NCI-H2196 (cell line): ENCODE measurements around the gene MEGF11.
A peak's percentile ranks its signal among the peaks of the same experiment; 100 is the strongest.

Source experiments
- DNase-seq: peaks from one replicate; lab custom pipeline; 2025; ENCODE audit not compliant: unreplicated experiment; lab: John Stamatoyannopoulos, UW

Gene MEGF11

DNA sequence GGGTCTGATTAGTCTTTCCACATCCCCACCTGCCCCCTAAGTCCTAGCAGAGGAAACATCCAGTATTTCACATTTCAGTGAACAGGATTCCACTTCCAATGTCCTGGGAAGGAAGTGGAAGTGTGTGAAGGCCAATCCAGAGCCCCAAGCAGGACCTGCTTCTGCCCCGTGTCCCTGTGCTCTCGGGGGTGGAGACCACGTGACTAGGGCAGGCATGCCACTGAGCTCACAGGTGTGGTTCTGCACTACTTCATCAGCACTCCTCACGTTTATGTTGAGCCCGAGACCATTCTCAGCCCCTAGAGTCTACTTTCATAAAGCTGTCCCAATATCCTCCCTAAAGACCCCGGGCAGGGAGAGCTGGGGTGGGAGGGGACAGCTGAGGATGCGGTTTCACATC is 299.9 kb downstream of the MEGF11 start:
- no peak for DNase-seq

DNA sequence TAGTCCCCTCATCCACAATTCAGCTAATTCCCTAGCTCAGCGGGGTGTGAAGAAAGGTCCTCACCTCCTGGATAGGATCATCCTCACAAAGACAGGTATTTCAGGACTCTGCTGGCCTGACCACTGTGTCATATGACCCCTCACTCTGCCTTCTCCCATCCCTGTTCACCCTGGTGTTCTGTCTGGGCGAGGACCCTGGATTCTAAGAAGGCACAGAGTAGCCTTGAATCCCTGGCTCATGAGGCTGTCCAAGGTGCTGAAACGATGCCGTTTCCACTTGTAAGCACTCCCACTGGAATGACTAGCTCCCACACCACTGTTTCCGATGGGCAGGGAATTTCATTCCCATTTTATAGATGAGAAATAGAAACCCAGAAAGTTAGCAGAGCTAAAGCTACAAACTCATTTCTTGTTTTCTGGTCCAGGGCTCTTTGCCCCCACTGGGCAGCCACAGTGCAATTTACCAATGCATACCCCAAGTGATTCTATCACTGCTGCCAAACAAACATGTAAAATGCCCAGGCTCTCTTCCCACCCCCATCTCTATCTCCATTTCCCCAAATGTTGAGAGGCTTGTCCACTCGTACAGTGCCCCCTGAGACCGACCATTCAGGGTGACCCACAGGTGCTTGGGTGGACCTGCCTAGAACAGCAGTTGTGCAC is 301.0 kb downstream of the MEGF11 start:
- no peak for DNase-seq

DNA sequence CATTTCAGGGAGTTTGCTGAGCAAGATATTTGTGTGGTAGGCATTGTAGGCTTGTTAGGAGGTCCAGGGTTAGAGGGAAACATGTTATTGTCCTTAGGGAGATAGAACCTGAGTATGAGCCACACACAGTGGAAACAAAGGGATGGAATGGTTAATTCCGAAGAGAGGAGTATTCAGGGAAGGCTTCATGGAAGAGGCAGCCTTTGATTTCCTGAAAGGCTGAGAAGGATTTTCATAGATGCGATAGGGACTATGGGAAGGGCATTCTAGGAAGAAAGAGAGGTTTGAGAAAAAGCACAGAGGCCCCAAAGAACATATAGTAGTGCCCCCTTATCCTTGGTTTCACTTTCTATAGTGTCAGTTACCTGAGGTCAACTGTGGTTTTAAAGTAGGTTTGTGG is 302.5 kb downstream of the MEGF11 start:
- DNase-seq, result no peak

DNA sequence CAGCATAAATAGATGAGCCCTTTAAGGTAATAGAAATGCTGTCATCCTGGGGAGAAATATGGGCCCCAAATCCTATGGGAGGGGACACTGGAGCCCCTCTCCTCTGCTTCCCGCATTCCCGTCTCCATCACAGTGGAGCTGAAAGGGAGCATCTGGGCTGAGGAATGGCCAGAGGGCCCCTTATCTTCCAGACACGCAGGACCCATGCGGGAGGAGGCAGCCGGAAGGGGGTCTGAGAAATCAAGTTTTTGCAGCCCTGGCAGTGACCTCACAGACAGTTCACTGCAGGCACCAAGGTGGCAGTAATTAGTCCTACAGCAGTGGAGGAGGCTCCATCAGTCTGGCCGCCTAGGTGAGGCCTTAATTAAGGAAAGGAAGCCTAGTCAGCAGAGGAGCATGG is 304.1 kb downstream of the MEGF11 start:
- no peak for DNase-seq

DNA sequence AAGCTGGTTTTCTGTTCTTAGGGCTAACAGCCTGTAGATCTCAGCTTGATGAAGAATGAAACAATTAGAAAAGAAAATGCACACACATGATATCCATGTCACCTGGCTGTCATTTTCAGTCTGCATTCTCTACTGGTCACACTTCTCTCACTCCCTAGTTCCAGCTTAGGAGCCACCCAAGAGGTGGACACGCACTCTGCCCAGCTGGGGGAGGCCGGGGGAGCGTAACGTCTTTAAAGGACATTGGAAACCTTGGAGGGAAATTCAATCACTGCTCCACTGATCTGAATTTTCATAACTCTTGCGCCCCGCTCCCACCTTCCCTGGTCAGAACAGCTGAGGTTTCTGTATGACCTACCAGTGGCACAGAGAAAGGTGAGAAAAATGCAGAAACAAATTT is 304.5 kb downstream of the MEGF11 start:
- DNase-seq, result no peak

DNA sequence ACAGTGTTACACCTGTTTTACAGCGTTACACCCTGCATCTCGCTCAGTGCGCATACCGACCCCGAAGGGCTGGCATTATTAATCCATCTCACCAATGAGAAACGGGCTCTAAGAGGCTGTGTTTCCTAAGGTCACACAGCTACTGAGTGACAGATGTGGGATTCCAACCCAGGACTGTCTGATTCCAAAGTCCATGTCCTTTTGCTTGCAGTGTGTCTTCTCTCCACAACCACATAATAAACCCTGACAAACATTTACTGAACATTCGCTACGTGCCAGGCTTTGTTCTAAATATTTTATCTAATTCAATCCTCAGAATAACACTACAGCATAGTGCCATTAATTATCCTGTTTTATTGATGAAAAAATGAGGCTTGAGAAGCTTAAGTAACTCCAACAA is 305.2 kb downstream of the MEGF11 start:
- DNase-seq, result no peak

DNA sequence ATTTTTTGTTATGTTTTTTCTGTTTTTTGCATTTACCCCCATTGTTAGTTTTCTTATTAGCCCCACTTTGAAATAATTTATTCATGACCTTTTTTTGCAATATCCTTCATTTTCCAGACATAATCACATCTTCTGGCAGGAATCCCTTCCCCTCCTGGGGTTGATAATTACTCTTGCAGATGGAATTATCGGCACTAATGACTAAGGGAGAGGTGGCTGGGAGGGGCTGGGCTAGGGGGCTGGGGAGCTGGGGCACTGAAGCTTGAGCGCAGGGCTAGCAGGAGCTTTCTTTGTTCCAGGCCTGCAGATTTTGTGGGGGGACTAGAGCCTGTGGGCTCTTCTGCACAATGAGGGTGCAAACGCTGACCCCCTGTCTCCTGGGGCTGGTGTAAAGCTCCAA is 306.5 kb downstream of the MEGF11 start:
- no peak for DNase-seq

DNA sequence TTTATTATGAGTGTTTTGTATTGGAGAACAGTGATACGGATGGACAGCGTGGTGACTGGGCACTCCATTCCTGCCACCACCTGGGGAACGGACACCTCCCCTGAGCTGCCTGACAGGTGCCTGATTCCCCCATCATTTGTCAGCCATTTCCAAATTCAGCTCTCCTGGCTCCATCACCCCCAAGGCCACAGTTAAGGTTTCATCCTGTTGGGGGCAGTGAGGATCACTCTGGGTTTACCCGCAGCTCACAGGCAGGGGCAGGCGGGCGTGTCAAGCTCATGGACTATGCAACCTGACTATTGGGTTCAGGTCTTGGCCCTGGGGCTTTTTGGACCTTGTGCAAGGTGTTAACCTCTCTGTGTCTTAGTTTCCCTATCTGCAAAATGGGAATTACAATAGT is 307.9 kb downstream of the MEGF11 start:
- DNase-seq, result no peak

DNA sequence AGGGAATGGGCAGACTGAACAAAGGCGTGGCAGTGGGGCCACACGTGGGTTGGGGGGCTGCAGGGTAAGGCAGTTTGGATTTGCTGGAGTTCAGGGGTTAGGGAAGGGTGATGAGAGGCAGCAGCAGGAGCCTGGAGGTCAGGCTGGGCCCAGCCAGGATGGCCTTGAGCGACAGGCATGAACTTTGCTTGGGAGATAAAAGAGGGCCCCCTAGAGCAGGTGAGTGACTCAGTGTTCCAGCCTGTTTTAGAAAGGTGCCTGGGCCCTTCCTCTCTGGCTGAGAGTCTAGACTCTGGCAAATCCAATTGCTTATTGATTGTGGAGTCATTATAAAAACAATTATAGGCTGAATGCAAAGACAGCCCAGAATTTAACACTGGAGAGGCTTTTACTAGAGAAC is 309.1 kb downstream of the MEGF11 start:
- no peak for DNase-seq

DNA sequence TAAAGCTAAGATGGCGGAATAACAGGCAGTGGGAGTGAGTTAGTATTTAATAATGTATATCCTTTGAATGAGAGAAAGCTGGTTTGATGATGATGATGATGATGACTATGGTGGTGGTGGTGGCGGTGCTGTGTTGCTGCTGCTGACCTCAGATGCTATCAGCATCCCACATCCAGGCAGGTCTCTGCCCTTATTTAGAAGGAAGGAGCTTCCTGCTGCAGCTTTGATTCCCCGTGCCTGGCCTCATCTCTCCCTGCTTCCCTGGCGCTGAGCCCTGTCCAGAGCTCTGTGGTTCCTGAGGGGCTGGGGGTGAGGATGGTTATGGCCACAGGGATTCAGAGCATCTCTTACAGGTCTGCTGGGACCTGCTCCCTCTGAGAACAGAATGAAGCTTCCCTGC is 311.1 kb downstream of the MEGF11 start:
- no peak for DNase-seq

DNA sequence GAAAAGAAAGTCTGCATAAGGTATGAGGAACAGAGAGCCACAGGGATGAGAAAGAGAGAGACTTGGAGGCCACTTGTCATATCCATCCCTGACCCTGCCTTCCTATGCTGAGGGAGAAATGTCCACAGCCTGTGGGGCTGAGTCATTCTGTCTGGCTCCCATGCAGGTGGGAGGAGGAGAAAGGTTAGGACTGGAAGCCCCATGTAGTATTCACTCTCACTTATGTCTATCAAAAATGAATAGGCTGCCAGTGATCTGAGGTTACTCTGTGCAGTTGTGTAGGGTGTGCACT is 313.0 kb downstream of the MEGF11 start:
- no peak for DNase-seq

DNA sequence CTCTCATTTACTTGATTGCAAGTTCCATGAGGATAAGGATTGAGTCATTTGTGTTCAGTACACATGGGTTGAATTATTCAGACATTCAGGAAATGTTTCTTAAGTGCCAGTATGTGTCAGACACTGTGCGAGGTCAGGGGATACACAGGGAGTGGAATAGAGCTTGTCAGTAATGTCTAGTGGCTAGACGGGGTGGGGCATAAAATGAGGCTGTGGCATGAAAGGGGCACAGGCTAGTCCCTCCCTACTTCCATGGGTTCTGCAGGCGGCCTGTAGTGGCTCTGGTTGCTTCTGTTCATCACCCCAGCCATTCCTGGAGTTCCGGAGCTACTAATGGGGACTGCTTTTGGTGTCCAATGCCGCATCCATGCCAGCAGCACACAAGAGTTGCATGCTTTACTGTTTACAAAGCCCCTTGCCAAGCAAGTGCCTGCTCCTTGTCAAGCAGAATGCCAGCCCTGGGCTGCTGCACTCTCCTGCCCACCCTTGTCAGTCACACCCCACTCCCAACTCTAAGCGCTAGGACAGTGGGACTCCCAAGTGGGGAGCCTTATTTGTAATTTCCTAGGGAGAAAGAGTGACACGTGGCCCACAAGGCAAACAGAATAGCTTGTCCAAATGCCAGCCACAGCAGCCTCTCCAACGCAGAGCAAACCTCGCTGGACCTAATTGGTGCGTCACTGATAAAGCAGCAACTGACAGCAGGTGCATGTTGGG is 313.5 kb downstream of the MEGF11 start:
- DNase-seq, result peak; percentile 74

DNA sequence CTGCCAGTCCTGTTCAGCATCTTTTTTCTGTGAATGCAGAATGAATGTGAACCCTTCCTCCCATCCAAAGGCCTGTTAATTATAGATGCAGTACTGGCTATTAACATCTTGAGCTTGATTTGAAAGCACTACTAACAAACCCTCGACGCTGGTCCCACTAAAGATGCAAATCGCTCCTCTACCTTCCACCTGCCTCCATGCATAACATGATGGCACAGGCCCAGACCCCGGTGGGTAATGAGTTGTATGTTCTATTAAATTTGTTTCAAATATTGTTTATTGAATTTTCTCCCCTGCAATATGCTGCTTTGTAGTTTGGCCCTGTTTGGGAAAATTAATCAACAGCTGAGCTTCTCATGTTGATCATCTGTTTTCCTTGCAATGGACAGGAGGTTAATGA is 314.9 kb downstream of the MEGF11 start:
- DNase-seq, result no peak

DNA sequence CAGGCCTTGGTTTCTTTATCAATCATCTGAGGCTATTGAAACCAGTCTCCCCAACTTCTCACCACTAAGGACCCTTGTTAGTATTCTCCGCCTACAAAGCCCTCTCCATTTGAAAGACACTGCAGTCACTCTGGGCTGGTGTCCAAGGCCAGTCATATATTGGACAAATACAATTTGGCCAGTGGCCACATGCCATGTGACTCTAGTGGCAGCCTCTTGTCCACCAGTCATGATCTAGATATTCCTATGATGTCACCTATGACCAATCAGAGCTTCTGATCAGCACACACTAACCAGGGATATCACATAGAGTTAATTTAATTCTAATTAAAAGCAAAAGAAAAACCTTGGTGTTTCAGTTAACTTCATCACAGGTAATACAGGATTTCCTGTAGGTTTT is 316.1 kb downstream of the MEGF11 start:
- peak; percentile 84 for DNase-seq

DNA sequence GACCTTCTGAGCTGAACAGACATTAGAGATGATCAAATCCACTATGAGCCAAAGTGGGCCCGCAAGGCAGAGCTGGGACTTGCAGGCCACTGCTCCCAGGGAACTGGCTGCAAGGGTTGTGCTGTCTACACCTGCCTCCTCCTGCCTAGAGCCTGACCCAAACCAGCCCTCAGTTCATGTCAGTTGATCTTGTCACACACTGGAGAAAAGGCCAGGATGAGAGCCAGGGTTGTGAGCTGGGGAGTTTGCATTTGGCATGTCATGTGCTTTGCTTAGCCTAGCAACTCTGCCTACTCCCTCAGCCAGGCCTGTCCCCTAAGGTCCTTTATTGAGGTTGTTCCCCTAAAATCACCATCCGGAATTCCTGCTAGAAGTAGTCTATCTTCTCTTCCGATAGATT is 316.5 kb downstream of the MEGF11 start:
- no peak for DNase-seq

DNA sequence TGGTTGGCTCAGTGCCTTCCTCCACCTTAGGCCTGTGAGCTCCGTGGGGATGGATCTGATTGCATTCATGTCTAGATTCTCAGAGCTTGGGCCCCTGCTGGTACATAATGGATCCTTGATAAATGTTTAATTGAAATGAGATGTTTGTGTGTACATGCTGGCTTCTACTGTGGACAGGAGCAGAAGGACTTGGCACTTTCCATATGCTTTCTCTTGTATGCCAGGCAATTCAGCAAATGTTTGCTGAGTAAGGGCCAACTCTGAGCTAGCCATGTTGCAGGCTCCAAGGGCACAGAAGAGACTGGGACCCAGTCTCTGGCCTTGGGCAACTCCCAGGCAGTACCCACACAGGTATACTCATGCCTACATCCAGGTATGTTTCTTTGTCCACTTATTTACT is 317.3 kb downstream of the MEGF11 start:
- no peak for DNase-seq

DNA sequence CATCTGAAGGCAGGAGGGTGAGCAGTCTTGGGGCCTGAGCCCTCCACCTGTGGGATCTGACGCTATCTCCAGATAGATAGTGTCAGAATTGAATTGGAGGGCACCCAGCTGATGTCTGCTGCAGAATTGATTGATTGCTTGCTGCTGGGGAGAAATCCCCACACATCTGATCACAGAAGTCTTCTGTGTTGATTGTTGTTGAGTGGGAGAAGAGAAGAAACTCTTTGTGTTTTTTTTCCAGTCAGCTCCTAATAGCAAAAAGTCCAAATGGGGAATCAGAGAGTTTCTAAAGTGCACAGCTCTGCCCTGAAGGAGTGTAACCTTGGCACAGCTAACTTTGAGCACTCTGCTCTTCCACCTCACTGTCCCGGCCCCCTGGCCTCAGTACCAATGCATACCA is 318.2 kb downstream of the MEGF11 start:
- no peak for DNase-seq

DNA sequence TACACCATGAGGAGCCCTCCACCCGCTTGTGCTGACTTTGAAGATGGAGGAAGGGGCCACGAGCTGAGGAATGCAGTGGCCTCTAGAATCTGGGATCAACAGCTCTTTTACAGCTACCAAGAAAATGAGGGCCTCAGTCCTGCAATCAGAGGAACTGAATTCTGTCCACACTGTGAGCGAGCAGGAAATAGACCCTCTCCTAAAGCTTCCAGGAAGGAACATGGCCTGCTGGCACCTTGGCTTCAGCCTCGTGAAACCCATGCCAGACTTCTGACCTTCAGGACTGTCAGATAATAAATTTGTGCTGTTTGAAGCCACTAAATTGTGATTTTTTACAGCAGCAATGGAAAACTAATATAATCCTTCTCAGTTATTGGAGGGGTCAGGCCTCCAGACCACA is 322.3 kb downstream of the MEGF11 start:
- no peak for DNase-seq

DNA sequence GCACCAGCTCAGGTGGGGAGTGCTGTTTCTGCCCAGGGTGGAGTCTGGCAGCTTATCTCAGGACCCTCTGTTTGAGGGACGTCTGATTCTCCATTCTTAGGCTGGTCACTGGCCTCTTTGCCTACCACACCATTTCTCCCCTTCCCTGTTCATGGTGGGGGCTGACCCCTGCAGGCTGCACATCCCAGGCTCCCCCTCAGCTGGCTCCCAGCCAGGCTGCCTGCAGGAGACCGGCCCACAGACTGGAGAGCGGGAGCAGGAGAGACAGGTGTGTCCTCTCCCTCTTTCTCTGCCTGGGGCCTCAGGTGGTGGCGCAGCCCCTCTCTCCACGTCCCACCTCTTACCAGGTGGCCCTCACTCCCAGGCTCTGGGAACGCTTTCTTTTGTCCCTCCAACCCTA is 323.4 kb downstream of the MEGF11 start:
- DNase-seq, result no peak

DNA sequence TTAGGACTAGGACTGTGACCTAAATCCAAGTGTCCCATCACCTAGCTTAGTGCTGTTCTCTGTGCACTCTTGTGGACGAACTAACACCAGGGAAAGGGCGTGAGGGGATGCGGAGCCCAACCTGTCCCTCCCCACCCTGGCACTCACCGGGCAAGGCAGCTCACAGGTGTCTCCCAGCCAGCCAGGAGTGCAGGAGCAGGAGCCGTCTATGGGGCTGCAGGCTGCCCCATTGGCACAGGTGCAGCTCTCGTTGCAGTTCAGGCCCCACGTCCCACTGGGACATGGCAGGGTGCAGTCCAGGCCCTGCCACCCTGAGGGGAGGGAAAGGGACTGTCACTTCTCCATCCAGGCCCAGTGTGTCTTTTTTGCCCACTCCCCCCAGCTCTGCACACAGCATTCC is 324.0 kb downstream of the MEGF11 start:
- no peak for DNase-seq

DNA sequence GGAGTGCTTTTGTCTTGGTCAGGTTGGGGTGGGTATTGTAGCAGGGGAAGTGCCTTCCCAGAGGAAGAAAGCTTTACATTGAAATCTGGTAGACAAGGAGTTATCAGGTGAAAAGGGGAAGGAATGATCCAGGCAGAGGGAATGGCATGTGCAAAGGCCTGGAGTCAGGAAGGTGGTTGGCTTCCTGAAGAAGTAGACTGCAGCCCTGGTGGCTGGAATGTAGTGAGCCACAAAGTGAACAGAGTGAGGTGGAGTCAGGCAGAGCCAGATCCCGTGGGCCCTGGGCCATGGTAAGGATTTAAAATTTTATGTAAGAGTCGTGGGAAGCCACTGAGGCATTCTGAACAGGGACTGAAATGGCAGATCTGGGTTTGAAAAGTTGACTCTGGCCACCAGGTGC is 326.0 kb downstream of the MEGF11 start:
- no peak for DNase-seq

DNA sequence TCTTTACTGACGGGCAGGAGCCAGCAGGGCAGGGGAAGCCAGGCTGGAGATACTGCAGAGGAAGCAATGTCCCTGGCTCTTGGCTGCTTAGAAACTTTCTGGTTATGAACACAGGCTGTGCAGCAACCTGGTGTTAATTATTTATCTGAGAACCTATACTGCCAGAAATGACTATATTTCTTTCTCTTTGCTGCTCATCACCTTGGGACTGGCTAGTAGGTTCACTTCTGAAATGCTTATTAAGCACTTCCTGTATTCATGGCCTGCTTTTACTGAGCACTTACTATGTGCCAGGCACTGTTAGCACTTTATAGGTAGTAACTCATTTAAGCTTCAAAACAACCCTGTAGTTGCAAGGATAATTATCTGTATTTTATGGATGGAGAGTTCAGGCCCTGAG is 326.7 kb downstream of the MEGF11 start:
- no peak for DNase-seq

DNA sequence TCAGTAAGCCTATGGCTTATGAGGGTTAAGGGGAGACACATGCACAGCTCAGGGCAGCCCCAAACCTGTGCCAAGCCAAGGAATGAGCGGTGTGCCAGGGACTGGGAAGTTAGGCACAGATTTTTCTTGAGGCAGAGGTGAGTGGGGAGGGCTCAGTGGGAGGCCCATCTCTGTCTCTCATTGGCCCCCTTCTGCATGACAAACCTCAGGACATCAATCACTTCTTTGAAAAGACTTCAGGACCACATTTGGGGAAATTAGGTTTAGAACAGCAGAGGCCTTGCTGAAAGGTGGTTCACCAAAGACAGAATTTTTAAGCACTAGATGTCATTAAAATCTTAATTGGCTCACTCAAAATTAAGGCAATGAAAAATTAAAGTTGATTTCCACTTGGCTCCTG is 327.1 kb downstream of the MEGF11 start:
- DNase-seq, result no peak
